Activated naive CD8-positive, alpha-beta T cell treated with anti-CD3 and anti-CD28 coated beads, Interleukin-2, amount 10 ng/mL, durations not matched to agents 7 days and 5 days (primary cell): ENCODE measurements around the gene RARS2. TPM values are rescaled to one million over a fixed set of nuclear protein-coding genes. Genes with fewer than 3 reads are reported as not detected.
A peak's percentile ranks its signal among the peaks of the same experiment; 100 is the strongest.

Experiments
- ATAC-seq: fragments of 150-1000 bp; cut with Tn5 transposase; one replicate; pipeline ENCODE4 v1.10.0; 2021; ENCODE audit warnings: low read depth, moderate library complexity
- POLR2A ChIA-PET: fragments of 350-600 bp; sonication (Branson Sonifier 250); formaldehyde crosslinking; loops from one replicate; lab custom pipeline; 2021; ENCODE audit warnings: antibody characterized with exemption; lab: Charles Lee
- DNase-seq: peaks from one replicate; pipeline ENCODE4 v3.0.0; 2021
- H3K27ac Mint-ChIP-seq: one replicate; pipeline ENCODE4 v1.8.0; 2022; ENCODE audit warnings: mild to moderate bottlenecking, mixed read lengths
- H3K27me3 Mint-ChIP-seq: one replicate; pipeline ENCODE4 v1.8.0; 2022; ENCODE audit warnings: mild to moderate bottlenecking, moderate library complexity, mixed read lengths
- H3K36me3 Mint-ChIP-seq: one replicate; pipeline ENCODE4 v1.8.0; 2021; ENCODE audit warnings: mild to moderate bottlenecking, mixed read lengths
- H3K4me1 Mint-ChIP-seq: one replicate; pipeline ENCODE4 v1.8.0; 2021; ENCODE audit warnings: mixed read lengths
- H3K4me3 Mint-ChIP-seq: one replicate; pipeline ENCODE4 v1.8.0; 2022; ENCODE audit warnings: mild to moderate bottlenecking, moderate library complexity, mixed read lengths
- H3K9me3 Mint-ChIP-seq: one replicate; pipeline ENCODE4 v1.8.0; 2021; ENCODE audit warnings: mixed read lengths
- total RNA-seq, 2 experiments: library from RNA; stranded (reverse); gene quantifications; one replicate each; pipeline ENCODE4 v1.2.3, GENCODE V29; 2021

The RARS2 gene
- total RNA-seq, 2 experiments from 2014 or later = 25.4 to 26.8 TPM

DNA sequence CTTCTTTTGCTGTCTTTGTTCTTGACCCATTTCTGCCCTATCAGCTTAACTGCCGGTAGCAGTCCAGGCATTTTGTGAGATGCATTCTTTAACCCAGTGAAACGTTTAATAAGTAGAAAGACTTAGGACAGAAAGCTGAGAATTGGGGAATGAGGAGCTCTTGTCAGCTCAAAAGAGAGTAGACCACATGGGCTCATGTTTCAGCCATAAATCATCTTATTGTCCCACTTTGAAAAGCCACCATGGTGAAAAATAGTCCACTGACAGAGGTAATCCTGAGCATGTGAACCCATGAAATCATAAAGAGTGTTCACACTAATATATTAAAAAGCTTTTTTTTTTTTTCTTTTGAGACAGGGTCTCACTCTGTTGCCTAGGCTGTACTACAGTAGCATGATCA lies 16.4 kb upstream of the RARS2 start:
- POLR2A ChIA-PET = interaction anchor here (1.1 kb wide), 1 partner anchor 16 kb away, joined by 4 read pairs; the partner anchor contains the start of genes ORC3 and RARS2
- Mint-ChIP-seq H3K4me1 (no peaks in the 10 kb centered on the region), H3K27me3 (no peaks in the 10 kb centered on the region), H3K27ac (no peak overlapping the region), H3K4me3 (no peak overlapping the region), H3K36me3 (peaks cover 9% of the 10 kb centered on the region), H3K9me3 (no peaks in the 10 kb centered on the region)
- ATAC-seq (no peak), DNase-seq (no peak)

DNA sequence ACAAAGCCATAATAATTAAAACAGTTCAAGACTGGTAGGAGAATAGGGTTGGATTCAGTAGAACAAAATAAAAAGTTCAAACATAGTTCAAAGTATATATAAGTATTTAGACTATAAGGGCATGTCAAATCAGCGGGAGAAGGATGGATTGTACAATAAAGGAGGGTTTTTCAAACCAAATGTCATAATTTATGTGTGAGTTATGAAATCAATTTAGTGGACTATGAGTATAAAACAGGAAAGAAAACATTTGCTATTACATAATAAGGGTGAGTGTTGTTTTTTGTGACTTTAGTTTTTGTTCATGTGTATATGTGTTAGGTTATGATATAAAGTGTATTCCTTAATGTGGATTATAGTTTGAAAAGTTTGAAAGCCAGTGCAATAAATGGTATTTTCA lies 10.8 kb upstream of the RARS2 start:
- H3K4me1 Mint-ChIP-seq = no peaks in the 10 kb centered on the region
- no peak overlapping the region for H3K4me3 Mint-ChIP-seq
- POLR2A ChIA-PET = no interaction called here
- H3K27me3 Mint-ChIP-seq = no peaks in the 10 kb centered on the region
- ATAC-seq (no peak), DNase-seq (no peak)
- no peaks in the 10 kb centered on the region for H3K9me3 Mint-ChIP-seq
- no peak overlapping the region for H3K27ac Mint-ChIP-seq
- H3K36me3 Mint-ChIP-seq = peaks cover 5% of the 10 kb centered on the region

DNA sequence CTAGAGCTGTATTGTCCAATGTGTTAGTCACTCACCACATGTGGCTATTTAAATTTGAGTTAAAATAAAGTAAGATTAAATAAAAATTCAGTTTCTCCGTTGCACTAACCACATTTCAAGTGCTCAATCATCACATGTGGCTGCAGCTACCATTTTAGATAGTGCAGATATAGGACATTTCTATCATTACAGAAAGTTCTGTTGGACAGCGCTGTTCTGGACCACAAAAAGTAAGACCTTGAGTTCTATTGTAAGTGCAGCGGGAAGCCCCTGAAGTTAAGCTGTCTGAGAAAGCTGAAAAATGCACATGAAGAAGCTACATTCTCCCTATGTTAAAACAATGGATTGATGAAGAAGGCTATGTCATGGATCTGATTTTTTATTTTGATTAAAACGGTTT lies 1.2 kb upstream of the RARS2 start:
- no peaks in the 10 kb centered on the region for H3K9me3 Mint-ChIP-seq
- peak overlapping the region; percentile 90 for H3K27ac Mint-ChIP-seq
- H3K27me3 Mint-ChIP-seq = no peaks in the 10 kb centered on the region
- H3K36me3 Mint-ChIP-seq = peaks cover 30% of the 10 kb centered on the region
- peak overlapping the region; percentile 91 for H3K4me3 Mint-ChIP-seq
- DNase-seq = no peak
- no peak for ATAC-seq
- POLR2A ChIA-PET = interaction anchor here (1.1 to 1.4 kb wide), 2 partner anchors 10 to 111 kb away, joined by 3 to 5 read pairs; partner anchors contain the start of gene AKIRIN2
- peaks cover 30% of the 10 kb centered on the region for H3K4me1 Mint-ChIP-seq

DNA sequence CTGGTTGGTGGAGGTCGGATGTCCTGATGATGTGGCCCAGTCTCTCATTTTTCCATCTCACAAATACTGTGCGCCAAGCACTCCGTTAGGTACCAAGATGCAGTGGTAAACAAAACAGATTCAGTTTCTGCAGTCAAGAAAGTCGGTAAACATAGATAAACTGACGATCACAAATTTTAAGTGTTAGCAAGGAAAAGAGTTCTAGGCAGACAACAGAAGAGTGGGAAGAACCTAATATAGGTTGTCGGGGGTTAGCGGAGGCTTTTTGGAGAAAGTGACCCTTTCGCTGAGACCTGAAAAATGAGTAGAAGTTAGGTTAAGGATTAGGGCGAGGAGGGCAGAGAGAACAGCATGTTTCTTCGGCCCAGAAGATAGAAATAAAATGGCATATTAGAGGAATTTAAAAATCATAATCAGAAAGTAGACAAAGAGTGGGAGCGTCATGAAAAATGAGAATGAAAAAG lies 662 bp upstream of the RARS2 start:
- Mint-ChIP-seq H3K4me1 (peaks cover 33% of the 10 kb centered on the region), H3K9me3 (no peaks in the 10 kb centered on the region), H3K36me3 (peaks cover 32% of the 10 kb centered on the region), H3K4me3 (peak overlapping the region; percentile 91), H3K27ac (peak overlapping the region; percentile 90), H3K27me3 (no peaks in the 10 kb centered on the region)
- DNase-seq (no peak), ATAC-seq (no peak)
- POLR2A ChIA-PET = interaction anchor here (1.1 to 1.8 kb wide), 4 partner anchors 9 to 112 kb away, joined by 3 to 5 read pairs (median 4); partner anchors contain the start of gene AKIRIN2

DNA sequence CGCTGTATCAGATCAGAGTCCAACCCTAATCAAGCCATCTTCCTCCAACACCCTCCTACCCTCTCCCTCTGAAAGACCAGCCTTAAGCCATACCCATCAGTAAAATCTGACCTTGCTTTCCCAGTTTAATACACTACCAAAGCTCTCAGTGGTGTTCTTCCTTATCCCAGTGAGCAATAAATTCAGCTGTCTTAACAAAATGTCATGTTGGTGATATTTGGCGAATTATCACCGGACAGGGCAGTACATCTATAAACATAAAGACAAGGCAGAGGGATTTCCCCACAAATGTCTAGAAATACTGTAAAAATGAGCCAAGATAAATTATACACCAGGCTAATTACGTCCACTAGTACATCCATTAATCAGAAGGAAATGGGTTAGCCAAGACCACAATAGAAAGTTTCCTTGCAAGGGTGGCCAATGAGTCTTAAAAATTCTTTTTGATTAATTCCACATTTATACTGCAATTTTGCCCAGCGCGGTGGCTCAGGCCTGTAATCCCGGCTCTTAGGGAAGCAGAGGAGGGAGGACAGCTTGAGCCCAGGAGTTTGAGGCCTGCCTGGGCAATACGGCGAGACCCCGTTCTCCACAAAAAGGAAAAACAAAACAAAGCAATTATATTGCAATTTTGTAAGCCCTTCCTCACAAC lies 905 bp downstream of the RARS2 start:
- DNase-seq (no peak), ATAC-seq (no peak)
- H3K4me3 Mint-ChIP-seq = peak overlapping the region; percentile 91
- H3K27ac Mint-ChIP-seq = peak overlapping the region; percentile 90
- POLR2A ChIA-PET = interaction anchor here (0.7 to 1.8 kb wide), 6 partner anchors 15 to 116 kb away, joined by 3 to 5 read pairs (median 4); partner anchors contain the start of gene AKIRIN2
- H3K9me3 Mint-ChIP-seq = no peaks in the 10 kb centered on the region
- peaks cover 28% of the 10 kb centered on the region for H3K36me3 Mint-ChIP-seq
- peaks cover 38% of the 10 kb centered on the region for H3K4me1 Mint-ChIP-seq
- no peaks in the 10 kb centered on the region for H3K27me3 Mint-ChIP-seq

DNA sequence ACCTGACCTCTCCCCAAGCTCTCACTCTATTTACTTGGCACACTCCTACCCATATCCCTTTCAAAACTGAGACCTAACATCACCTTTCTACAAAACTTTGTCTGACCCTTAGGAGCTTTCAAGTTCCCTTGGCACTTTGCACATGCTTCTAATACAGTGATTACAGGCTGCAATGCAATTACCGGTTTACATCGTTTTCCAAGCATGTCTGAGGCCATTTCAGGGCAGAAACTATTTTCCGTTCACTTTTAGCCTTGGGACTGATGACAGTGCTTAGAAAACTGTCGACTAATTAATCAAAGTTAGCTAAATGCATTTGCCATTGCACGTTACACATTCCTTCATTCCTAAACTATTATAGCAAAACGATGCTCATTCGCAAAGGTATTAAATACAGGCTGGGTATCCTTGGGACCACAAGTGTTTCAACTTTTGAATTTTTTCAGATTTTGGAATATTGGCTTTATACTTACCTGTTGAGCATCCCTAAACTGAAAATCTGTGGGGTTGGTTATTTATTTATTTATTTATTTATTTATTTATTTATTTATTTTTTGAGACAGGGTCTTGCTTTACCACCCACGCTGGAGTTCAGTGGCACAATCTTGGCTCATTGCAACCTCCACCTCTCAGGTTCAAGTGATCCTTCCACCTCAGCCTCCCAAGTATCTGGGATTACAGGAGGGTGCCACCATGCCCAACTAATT lies 3.3 kb downstream of the RARS2 start:
- Mint-ChIP-seq H3K36me3 (peaks cover 37% of the 10 kb centered on the region), H3K4me1 (peaks cover 32% of the 10 kb centered on the region), H3K9me3 (no peaks in the 10 kb centered on the region), H3K4me3 (no peak overlapping the region), H3K27ac (no peak overlapping the region), H3K27me3 (no peaks in the 10 kb centered on the region)
- POLR2A ChIA-PET = no interaction called here
- ATAC-seq (no peak), DNase-seq (no peak)

DNA sequence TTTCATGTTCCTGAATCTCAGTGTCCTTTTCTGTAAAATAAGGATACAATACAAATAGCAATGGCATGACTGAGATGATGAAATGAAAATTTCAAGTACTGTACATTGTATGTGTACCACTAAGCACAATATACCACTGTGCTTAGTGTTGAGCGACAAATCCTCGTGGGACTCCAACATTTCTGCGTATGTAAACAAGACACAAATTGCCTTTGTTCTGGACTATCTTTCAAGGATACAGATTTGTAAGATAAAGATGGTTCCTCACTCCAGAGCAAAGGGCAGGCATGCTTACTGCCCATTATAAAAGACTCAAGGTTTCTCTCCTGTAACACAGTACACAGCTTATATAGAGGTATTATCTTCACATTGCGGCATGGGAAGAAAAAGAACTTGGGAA lies 6.0 kb downstream of the RARS2 start:
- H3K27ac Mint-ChIP-seq = no peak overlapping the region
- ATAC-seq = no peak
- DNase-seq = no peak
- POLR2A ChIA-PET = no interaction called here
- peaks cover 21% of the 10 kb centered on the region for H3K4me1 Mint-ChIP-seq
- H3K36me3 Mint-ChIP-seq = peaks cover 38% of the 10 kb centered on the region
- no peaks in the 10 kb centered on the region for H3K27me3 Mint-ChIP-seq
- H3K9me3 Mint-ChIP-seq = no peaks in the 10 kb centered on the region
- no peak overlapping the region for H3K4me3 Mint-ChIP-seq

DNA sequence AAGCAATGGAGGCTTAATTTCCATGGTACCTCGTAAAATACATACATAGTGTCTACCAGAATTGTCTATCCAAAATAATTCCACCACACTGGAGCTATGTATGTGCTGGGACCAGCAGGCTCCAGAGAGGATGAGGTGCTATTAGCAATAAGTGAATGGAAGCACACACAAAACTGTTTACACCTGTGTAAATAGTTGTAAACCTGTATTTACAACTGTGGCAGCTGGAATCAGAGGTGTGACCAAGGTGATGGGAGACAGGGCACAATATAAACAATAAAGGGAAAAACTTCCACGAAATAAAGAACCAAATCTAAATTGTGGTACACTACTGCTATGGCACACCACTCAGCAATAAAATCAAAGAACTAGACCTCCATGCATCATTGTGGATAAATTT lies 14.4 kb downstream of the RARS2 start:
- no peak overlapping the region for H3K27ac Mint-ChIP-seq
- H3K9me3 Mint-ChIP-seq = peaks cover 4% of the 10 kb centered on the region
- no peaks in the 10 kb centered on the region for H3K27me3 Mint-ChIP-seq
- no peak for ATAC-seq
- H3K4me1 Mint-ChIP-seq = peaks cover 19% of the 10 kb centered on the region
- POLR2A ChIA-PET = no interaction called here
- no peak for DNase-seq
- no peak overlapping the region for H3K4me3 Mint-ChIP-seq
- H3K36me3 Mint-ChIP-seq = peaks cover 37% of the 10 kb centered on the region

DNA sequence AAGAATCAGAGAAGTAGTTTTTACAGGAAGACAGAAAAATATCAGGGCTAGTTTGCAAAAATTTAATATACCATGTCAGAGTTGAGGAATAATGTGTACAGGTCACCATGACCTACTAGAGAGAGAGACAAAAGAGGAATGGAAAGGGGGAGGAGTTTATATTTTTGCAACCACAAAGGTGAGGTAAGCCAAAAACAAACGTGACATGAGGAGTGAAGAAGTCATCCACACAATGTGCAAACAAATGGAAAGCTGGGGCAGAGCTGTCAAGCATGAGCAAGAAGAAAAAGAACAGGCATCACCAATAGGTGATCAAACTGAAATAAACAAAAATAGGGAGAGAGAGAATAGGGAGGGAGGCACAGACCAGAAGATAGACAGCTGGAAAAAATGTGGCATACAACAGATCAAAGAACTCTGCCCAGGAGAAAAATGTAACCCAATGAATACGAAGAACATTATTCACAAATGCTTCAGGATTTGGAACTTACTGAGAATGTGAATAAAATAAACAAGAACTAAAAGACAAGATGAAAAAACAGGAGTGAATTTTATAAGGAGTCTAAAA lies 15.5 kb downstream of the RARS2 start:
- POLR2A ChIA-PET = interaction anchor here (0.6 kb wide), 1 partner anchor 284 kb away, joined by 3 read pairs; no protein-coding TSS in a partner anchor

DNA sequence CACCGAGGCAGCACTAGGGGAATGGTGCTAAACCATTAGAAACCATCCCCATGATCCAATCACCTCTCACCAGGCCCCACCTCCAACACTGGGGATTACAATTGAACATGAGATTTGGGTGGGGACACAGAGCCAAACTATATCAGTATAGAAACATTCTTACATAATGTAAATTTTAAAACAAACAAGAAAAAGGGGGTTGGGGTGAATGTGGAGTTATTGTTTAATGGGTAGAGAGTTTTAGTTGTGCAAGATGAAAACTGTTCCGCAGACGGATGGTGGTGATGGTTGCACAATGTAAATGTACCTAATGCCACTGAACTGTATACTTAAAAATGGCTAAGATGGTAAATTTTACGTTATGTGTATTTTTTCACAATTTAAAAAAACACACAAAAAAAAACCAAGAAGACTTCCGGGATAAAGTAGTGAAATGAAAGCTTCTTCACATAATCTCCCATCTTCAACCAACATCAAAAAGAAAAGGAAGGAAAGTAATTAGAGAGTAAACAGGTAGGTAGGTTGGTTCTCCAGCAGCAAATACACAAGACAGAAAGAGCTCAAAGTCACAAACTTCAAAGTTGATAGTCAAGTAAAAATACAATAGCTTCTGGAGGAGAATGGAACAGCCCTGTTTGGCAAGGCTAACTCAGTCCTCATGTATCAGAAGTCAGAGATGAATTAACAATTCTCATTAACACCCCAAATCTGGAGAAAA lies 16.3 kb downstream of the RARS2 start:
- DNase-seq = no peak
- Mint-ChIP-seq H3K27ac (no peak overlapping the region), H3K36me3 (peaks cover 31% of the 10 kb centered on the region), H3K9me3 (peaks cover 4% of the 10 kb centered on the region), H3K4me1 (peaks cover 19% of the 10 kb centered on the region), H3K27me3 (no peaks in the 10 kb centered on the region), H3K4me3 (no peak overlapping the region)
- no peak for ATAC-seq
- POLR2A ChIA-PET = interaction anchor here (0.6 kb wide), 1 partner anchor 283 kb away, joined by 3 read pairs; no protein-coding TSS in a partner anchor

More for the DNA sequence above, 15.5 kb downstream of the RARS2 start:
- ATAC-seq = peak; percentile 30
- peaks cover 31% of the 10 kb centered on the region for H3K36me3 Mint-ChIP-seq
- no peaks in the 10 kb centered on the region for H3K27me3 Mint-ChIP-seq
- H3K9me3 Mint-ChIP-seq = peaks cover 4% of the 10 kb centered on the region
- DNase-seq = no peak
- no peak overlapping the region for H3K27ac Mint-ChIP-seq
- H3K4me3 Mint-ChIP-seq = no peak overlapping the region
- peaks cover 19% of the 10 kb centered on the region for H3K4me1 Mint-ChIP-seq

DNA sequence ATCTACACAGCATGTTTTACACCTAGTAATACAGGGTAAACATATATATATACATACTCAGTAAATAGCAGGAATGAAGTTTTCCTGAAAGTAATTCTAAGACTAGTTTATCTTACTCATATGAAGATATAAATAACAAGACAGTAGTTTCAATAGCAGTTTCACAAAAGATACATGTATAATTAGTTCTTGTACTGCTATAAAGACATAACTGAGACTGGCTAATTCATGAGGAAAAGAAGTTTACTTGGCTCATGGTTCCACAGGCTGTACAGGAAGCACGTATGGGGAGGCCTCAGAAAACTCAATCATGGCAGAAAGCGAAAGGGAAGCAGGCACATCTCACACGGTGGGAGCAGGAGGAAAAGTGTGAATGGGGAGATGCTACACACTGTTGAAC lies 16.9 kb downstream of the RARS2 start:
- H3K27me3 Mint-ChIP-seq = no peaks in the 10 kb centered on the region
- H3K4me3 Mint-ChIP-seq = no peak overlapping the region
- ATAC-seq = no peak
- H3K27ac Mint-ChIP-seq = peak overlapping the region; percentile 31
- H3K9me3 Mint-ChIP-seq = peaks cover 4% of the 10 kb centered on the region
- POLR2A ChIA-PET = no interaction called here
- peaks cover 19% of the 10 kb centered on the region for H3K4me1 Mint-ChIP-seq
- no peak for DNase-seq
- H3K36me3 Mint-ChIP-seq = peaks cover 31% of the 10 kb centered on the region

DNA sequence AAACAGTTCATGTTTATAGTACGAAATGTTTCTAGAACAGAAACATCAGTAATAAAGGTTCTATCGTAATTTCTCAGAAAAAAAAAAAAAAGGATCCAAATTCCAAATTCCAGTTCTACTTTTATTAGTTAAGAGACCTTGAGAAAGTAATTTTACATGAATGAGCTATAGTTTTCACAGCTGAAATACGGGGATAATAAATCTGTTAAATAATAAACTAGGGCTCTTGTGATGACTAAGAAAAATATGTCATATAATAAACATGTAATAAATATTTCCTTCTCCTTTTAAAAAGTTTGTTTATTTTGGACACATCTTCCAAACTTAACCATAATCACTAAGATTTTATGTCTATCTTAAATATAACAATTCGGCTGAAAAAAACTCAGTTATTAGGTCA lies 17.8 kb downstream of the RARS2 start:
- Mint-ChIP-seq H3K36me3 (peaks cover 29% of the 10 kb centered on the region), H3K9me3 (peaks cover 4% of the 10 kb centered on the region), H3K4me1 (peaks cover 19% of the 10 kb centered on the region), H3K27me3 (no peaks in the 10 kb centered on the region), H3K4me3 (no peak overlapping the region), H3K27ac (no peak overlapping the region)
- no peak for ATAC-seq
- POLR2A ChIA-PET = no interaction called here
- DNase-seq = no peak

DNA sequence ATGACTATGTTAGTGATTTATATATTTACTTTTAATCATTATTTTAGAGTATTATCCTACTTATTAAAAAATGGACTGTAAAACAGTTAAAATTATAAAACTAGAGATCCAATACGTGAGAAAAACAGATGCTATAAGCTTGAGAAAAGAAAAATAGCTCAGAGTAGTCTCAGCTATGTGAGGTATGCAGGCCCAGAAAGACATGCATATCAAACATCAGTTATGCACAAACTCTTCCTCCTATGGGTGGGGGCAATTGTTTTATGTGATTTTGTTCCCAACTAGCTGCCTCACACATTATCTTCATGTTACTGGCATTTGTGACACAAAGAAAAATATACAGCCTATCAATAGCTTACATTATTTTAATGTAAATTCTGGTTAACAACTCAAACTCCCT lies 28.8 kb downstream of the RARS2 start:
- Mint-ChIP-seq H3K9me3 (no peaks in the 10 kb centered on the region), H3K4me3 (no peak overlapping the region), H3K36me3 (peaks cover 9% of the 10 kb centered on the region), H3K4me1 (no peaks in the 10 kb centered on the region), H3K27me3 (no peaks in the 10 kb centered on the region), H3K27ac (no peak overlapping the region)
- POLR2A ChIA-PET = no interaction called here
- DNase-seq = no peak
- no peak for ATAC-seq
